H1 (cell line): Measurements from ENCODE around the gene XPO6. TPM values are rescaled to one million over a fixed set of nuclear protein-coding genes. Genes with fewer than 3 reads are reported as not detected.
A peak's percentile ranks its signal among the peaks of the same experiment; 100 is the strongest.

ENCODE experiments used
- CTCF ChIA-PET: fragments of 300-600 bp; sonication (Branson Sonifier 250); formaldehyde crosslinking; loops from one replicate; lab custom pipeline; 2021; ENCODE audit not compliant: partially characterized antibody; lab: Charles Lee
- POLR2A ChIA-PET: fragments of 300-600 bp; sonication (Branson Sonifier 250); formaldehyde crosslinking; loops from one replicate; lab custom pipeline; 2021; ENCODE audit warnings: inconsistent platforms; ENCODE audit not compliant: partially characterized antibody; lab: Charles Lee
- DNase-seq, 2 experiments: peaks; one replicate each; pipeline versions ENCODE4 v3.0.0 to v3.0.0-alpha.2; 2010 to 2022; ENCODE audit warnings: low spot score in 2 of 2, low read depth in 1 of 2, mixed read lengths in 1 of 2
- FAIRE-seq: peaks from 2 replicates; lab custom pipeline; 2011; peaks lifted over from hg19 to GRCh38; lab: Jason Lieb, UNC
- H2AFZ ChIP-seq: 2 replicates; pipeline ENCODE4 v1.8.1; 2012; ENCODE audit warnings: low read length, inconsistent platforms
- H2AK5ac ChIP-seq: 2 replicates; pipeline ENCODE4 v1.6.1; 2013; ENCODE audit warnings: low read depth, low read length
- H2BK120ac ChIP-seq: replicated peaks from 2 replicates; pipeline ENCODE3; 2013; ENCODE audit warnings: low read depth, low read length, inconsistent platforms
- H2BK12ac ChIP-seq: 2 replicates; pipeline ENCODE4 v1.6.1; 2013; ENCODE audit warnings: low read depth, low read length
- H2BK15ac ChIP-seq: 2 replicates; pipeline ENCODE4 v1.6.1; 2013; ENCODE audit warnings: low read length
- H2BK20ac ChIP-seq: 2 replicates; pipeline ENCODE4 v1.6.1; 2013; ENCODE audit warnings: low read length
- H2BK5ac ChIP-seq: 2 replicates; pipeline ENCODE4 v1.6.1; 2013; ENCODE audit warnings: low read depth, low read length
- H3K14ac ChIP-seq: 2 replicates; pipeline ENCODE4 v1.6.1; 2013; ENCODE audit warnings: inconsistent platforms; ENCODE audit not compliant: insufficient read length
- H3K18ac ChIP-seq: 2 replicates; pipeline ENCODE4 v1.6.1; 2013; ENCODE audit warnings: low read length; ENCODE audit errors: extremely low read depth
- H3K23ac ChIP-seq: 2 replicates; pipeline ENCODE4 v1.6.1; 2013; ENCODE audit warnings: inconsistent platforms; ENCODE audit not compliant: insufficient read length
- H3K23me2 ChIP-seq: 2 replicates; pipeline ENCODE4 v1.6.1; 2013; ENCODE audit warnings: low read depth, low read length
- H3K27ac ChIP-seq: 2 replicates; pipeline ENCODE4 v1.6.1; 2011; ENCODE audit warnings: low read depth, low read length, inconsistent platforms
- H3K27me3 ChIP-seq, 4 experiments: replicated peaks in 1 of 4; 1 replicate in 1 of 4; 2 replicates in 3 of 4; pipeline versions ENCODE4 v1.6.1 to v1.8.1; 2011 to 2013; ENCODE audit warnings: low read length in 3 of 4, mild to moderate bottlenecking in 3 of 4, inconsistent platforms in 2 of 4, mixed read lengths in 2 of 4, moderate library complexity in 1 of 4; ENCODE audit not compliant: control insufficient read depth in 3 of 4, insufficient read depth in 3 of 4; ENCODE audit errors: extremely low read depth in 1 of 4
- H3K36me3 ChIP-seq, 4 experiments: 2 replicates each; pipeline versions ENCODE4 v1.6.1 to v1.8.1; 2011 to 2013; ENCODE audit warnings: mild to moderate bottlenecking in 4 of 4, low read length in 3 of 4, moderate library complexity in 2 of 4, control low read depth in 1 of 4, inconsistent platforms in 1 of 4; ENCODE audit not compliant: insufficient read depth in 4 of 4, control insufficient read depth in 2 of 4
- H3K4ac ChIP-seq: replicated peaks from 2 replicates; pipeline ENCODE3; 2013; ENCODE audit warnings: low read length, low read depth, mixed read lengths, inconsistent platforms; ENCODE audit not compliant: insufficient read length
- H3K4me1 ChIP-seq, 4 experiments: replicated peaks in 1 of 4; 1 replicate in 1 of 4; 2 replicates in 3 of 4; pipeline versions ENCODE4 v1.6.1 to v1.8.1; 2011 to 2013; ENCODE audit warnings: low read length in 3 of 4, inconsistent platforms in 2 of 4, mixed read lengths in 1 of 4; ENCODE audit not compliant: insufficient read depth in 4 of 4, control insufficient read depth in 3 of 4
- H3K4me2 ChIP-seq, 2 experiments: 2 replicates each; pipeline versions ENCODE4 v1.6.1 to v1.8.1; 2011 to 2013; ENCODE audit warnings: low read depth in 2 of 2, low read length in 2 of 2, control low read depth in 1 of 2, inconsistent platforms in 1 of 2, mild to moderate bottlenecking in 1 of 2; ENCODE audit not compliant: insufficient read depth in 1 of 2
- H3K4me3 ChIP-seq, 4 experiments: fragments of 200-600, 300-600 bp in 1 of 4; sonication (generic), shearing (Covaris generic), sonication (Bioruptor Twin) in 1 of 4; 2 replicates each; pipeline versions ENCODE4 v1.5.1 to v1.8.1; 2011 to 2016; ENCODE audit warnings: low read length in 4 of 4, low read depth in 3 of 4, control low read depth in 2 of 4, inconsistent platforms in 2 of 4, mild to moderate bottlenecking in 2 of 4, mixed read lengths in 1 of 4, moderate library complexity in 1 of 4; ENCODE audit not compliant: insufficient read depth in 2 of 4; ENCODE audit errors: extremely low read depth in 1 of 4
- H3K56ac ChIP-seq: replicated peaks from 2 replicates; pipeline ENCODE3; 2013; ENCODE audit warnings: low read depth, mild to moderate bottlenecking, mixed read lengths, low read length, inconsistent platforms; ENCODE audit not compliant: insufficient read length
- H3K79me1 ChIP-seq: 2 replicates; pipeline ENCODE4 v1.6.1; 2013; ENCODE audit warnings: low read depth, low read length, control low read depth
- H3K79me2 ChIP-seq, 2 experiments: 2 replicates each; pipeline versions ENCODE4 v1.6.1 to v1.8.1; 2012 to 2013; ENCODE audit warnings: low read length in 2 of 2, mild to moderate bottlenecking in 2 of 2, inconsistent platforms in 1 of 2; ENCODE audit not compliant: insufficient read depth in 2 of 2, control insufficient read depth in 1 of 2
- H3K9ac ChIP-seq, 4 experiments: replicated peaks in 1 of 4; 1 replicate in 1 of 4; 2 replicates in 3 of 4; pipeline versions ENCODE4 v1.6.1 to v1.8.1; 2011 to 2013; ENCODE audit warnings: low read depth in 3 of 4, low read length in 3 of 4, control low read depth in 2 of 4, mild to moderate bottlenecking in 2 of 4, moderate library complexity in 2 of 4, inconsistent platforms in 1 of 4; ENCODE audit errors: extremely low read depth in 1 of 4
- H3K9me3 ChIP-seq, 2 experiments: 2 replicates each; pipeline versions ENCODE4 v1.6.1 to v1.8.1; 2012 to 2013; ENCODE audit warnings: mild to moderate bottlenecking in 2 of 2, moderate library complexity in 2 of 2, control low read depth in 1 of 2, inconsistent platforms in 1 of 2, low read depth in 1 of 2, low read length in 1 of 2, mixed read lengths in 1 of 2; ENCODE audit not compliant: insufficient read depth in 2 of 2
- H4K20me1 ChIP-seq, 2 experiments: replicated peaks in 1 of 2; 2 replicates each; pipeline versions ENCODE3 to v1.8.1; 2011 to 2013; ENCODE audit warnings: inconsistent platforms in 2 of 2, low read length in 2 of 2, mild to moderate bottlenecking in 1 of 2; ENCODE audit not compliant: insufficient read depth in 2 of 2, control insufficient read depth in 1 of 2
- H4K5ac ChIP-seq: 2 replicates; pipeline ENCODE4 v1.6.1; 2013; ENCODE audit warnings: low read length, low read depth, mixed read lengths, inconsistent platforms; ENCODE audit not compliant: insufficient read length
- H4K8ac ChIP-seq: 2 replicates; pipeline ENCODE4 v1.8.0; 2013; ENCODE audit warnings: mild to moderate bottlenecking, moderate library complexity, low read length, inconsistent platforms; ENCODE audit not compliant: insufficient read depth; ENCODE audit errors: extremely low read depth
- H4K91ac ChIP-seq: replicated peaks from 2 replicates; pipeline ENCODE3; 2013; ENCODE audit warnings: low read length, mixed read lengths, inconsistent platforms; ENCODE audit not compliant: insufficient read length
- CHD2 ChIP-seq: IDR thresholded peaks from 2 replicates; pipeline ENCODE4 v1.6.1; 2012; ENCODE audit warnings: low read length, improper control_type of control experiment
- KDM4A ChIP-seq: IDR thresholded peaks from one replicate; pipeline ENCODE4 v1.7.1; 2012; ENCODE audit warnings: low read depth, mild to moderate bottlenecking, moderate library complexity, low read length, inconsistent platforms; ENCODE audit not compliant: severe bottlenecking
- TAF1 ChIP-seq: IDR thresholded peaks from 2 replicates; pipeline ENCODE4 v1.6.1; 2011; ENCODE audit warnings: mild to moderate bottlenecking, low read depth, low read length
- WGBS, 2 experiments: shearing (Covaris generic) in 1 of 2; methylation state at CpG; one replicate each; pipeline versions ENCODE4 v1.1.6 to v1.1.7; 2013 to 2015; ENCODE audit warnings: low lambda C conversion rate in 2 of 2, mixed read lengths in 2 of 2, inconsistent platforms in 1 of 2, low coverage in 1 of 2, missing lambda C conversion rate in 1 of 2; ENCODE audit not compliant: insufficient replicate concordance in 2 of 2, insufficient coverage in 1 of 2, insufficient read length in 1 of 2; ENCODE audit errors: extremely low coverage in 1 of 2, missing lambda C conversion rate in 1 of 2; 5-methylcytosine and 5-hydroxymethylcytosine counted together
- long read RNA-seq, 2 experiments: library from RNA in 1 of 2; library from capped mRNA in 1 of 2; stranded (forward); transcript quantifications; one replicate each; pipeline ENCODE4 v2.0.0, GENCODE V29; 2021; ENCODE audit warnings: inconsistent platforms in 1 of 2
- polyA minus RNA-seq, 3 experiments: library from RNA; depleted of rRNA, polyadenylated mRNA; stranded (reverse); fragments of >200 nt; gene quantifications; 1 replicate in 2 of 3; 2 replicates in 1 of 3; pipeline ENCODE4 v1.2.3, GENCODE V29; 2011
- polyA plus RNA-seq, 7 experiments: library from polyadenylated mRNA; depleted of rRNA in 3 of 7; stranded (reverse) in 5 of 7; unstranded in 2 of 7; fragments of >200 nt in 5 of 7; fragments of 200-250 nt in 2 of 7; gene quantifications; 1 replicate in 5 of 7; 2 replicates in 1 of 7; 4 replicates in 1 of 7; pipeline versions ENCODE4 v1.2.1 to v1.2.3, GENCODE V29; 2011 to 2013; ENCODE audit warnings: missing spikeins in 2 of 7, mixed read lengths in 2 of 7
- total RNA-seq: library from RNA; stranded (reverse); fragmentation: NEBNext Ultra II Directional; extraction: Animal tissue kit (Norgen Biotek cat#: 25700); gene quantifications from 2 replicates; pipeline ENCODE4 v1.2.1, GENCODE V29; 2021

The XPO6 gene, protein sequence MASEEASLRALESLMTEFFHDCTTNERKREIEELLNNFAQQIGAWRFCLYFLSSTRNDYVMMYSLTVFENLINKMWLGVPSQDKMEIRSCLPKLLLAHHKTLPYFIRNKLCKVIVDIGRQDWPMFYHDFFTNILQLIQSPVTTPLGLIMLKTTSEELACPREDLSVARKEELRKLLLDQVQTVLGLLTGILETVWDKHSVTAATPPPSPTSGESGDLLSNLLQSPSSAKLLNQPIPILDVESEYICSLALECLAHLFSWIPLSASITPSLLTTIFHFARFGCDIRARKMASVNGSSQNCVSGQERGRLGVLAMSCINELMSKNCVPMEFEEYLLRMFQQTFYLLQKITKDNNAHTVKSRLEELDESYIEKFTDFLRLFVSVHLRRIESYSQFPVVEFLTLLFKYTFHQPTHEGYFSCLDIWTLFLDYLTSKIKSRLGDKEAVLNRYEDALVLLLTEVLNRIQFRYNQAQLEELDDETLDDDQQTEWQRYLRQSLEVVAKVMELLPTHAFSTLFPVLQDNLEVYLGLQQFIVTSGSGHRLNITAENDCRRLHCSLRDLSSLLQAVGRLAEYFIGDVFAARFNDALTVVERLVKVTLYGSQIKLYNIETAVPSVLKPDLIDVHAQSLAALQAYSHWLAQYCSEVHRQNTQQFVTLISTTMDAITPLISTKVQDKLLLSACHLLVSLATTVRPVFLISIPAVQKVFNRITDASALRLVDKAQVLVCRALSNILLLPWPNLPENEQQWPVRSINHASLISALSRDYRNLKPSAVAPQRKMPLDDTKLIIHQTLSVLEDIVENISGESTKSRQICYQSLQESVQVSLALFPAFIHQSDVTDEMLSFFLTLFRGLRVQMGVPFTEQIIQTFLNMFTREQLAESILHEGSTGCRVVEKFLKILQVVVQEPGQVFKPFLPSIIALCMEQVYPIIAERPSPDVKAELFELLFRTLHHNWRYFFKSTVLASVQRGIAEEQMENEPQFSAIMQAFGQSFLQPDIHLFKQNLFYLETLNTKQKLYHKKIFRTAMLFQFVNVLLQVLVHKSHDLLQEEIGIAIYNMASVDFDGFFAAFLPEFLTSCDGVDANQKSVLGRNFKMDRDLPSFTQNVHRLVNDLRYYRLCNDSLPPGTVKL
- total RNA-seq (130 and 152 TPM in 2 replicates), polyA plus RNA-seq (2011; rRNA removed) (254 and 272 TPM in 2 replicates), polyA minus RNA-seq (2011; rRNA and poly(A)+ RNA removed) (252 and 264 TPM in 2 replicates)
- 184 TPM for polyA plus RNA-seq (2011; cell fraction: cytosol; rRNA removed)
- 303 TPM for polyA plus RNA-seq (2011; cell fraction: nucleus; rRNA removed)
- 103 to 118 TPM (median 109 TPM) in 4 replicates for polyA plus RNA-seq (2012, experiment 1 of 2)
- 60.0 TPM for polyA plus RNA-seq (2012, experiment 2 of 2)
- 57.8 TPM for polyA plus RNA-seq (2013, experiment 1 of 2)
- polyA plus RNA-seq (2013, experiment 2 of 2), result 57.6 TPM
- polyA minus RNA-seq (2011; cell fraction: cytosol; rRNA and poly(A)+ RNA removed), result 127 TPM
- 203 TPM for polyA minus RNA-seq (2011; cell fraction: nucleus; rRNA and poly(A)+ RNA removed)
- long read RNA-seq, experiment 1, full-length matches to known transcripts, result 5 of 57 reads
- long read RNA-seq, experiment 1, partial matches to known transcripts, result 27 of 57 reads
- long read RNA-seq, experiment 1, other reads (novel, unspliced or antisense), result 25 of 57 reads
- long read RNA-seq, experiment 2, partial matches to known transcripts, result 1 of 2 reads
- long read RNA-seq, experiment 2, other reads (novel, unspliced or antisense), result 1 of 2 reads

DNA sequence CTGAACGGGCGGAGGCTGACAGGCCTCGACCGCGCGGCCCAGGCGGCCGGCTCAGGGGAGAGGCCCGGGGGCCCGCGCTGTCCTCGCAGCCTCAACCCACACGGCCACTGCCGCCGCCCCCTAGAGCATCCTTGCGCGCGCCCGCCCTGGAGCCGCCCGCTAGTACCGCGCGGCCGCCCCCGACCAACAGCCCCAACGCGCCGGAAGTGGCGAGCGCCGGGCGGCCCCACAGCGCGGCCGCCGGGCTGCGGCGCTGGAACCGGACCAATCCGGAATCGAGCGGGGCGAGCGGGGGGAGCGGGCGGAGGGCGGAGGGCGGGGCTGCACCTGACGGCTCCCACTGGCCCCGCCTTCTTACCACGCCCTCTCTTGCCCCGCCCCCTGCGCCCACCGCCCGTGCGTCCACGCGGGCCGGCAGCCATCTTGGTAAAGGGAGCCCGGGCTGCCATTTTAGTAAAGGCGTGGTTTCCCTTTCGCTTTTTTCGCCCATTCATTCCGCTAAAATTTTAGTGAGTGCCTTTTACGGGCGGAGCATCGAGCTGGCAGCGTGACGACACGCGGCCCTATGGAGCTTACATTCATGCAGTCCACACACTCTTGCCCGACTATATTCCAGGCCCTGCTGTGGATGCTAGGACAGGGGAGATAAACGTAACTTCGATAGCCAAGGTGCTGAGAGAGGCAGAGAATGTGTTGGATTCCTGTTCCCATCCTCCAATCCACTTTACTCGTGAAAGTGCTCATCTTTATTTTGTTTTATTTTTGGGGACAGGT, at the start of gene XPO6:
TSS of gene XPO6 (minus strand) at position 208 of the 774 bp plus-strand sequence. CDS start 597 bp downstream, outside the sequence.
- Histone ChIP-seq H2BK20ac (peak within 1 kb of the TSS; percentile 53; the same call in 1 of the 2 replicates), H3K27me3 (no peaks in the 10 kb centered on the region), H4K20me1 (peaks cover 3 to 13% of the 10 kb centered on the region in 2 experiments), H4K5ac (peak within 1 kb of the TSS; percentile 88), H3K23me2 (peaks cover 13% of the 10 kb centered on the region), H4K91ac (peak within 1 kb of the TSS; percentile 78), H2BK15ac (no peak within 1 kb of the TSS; the same call in 1 of the 2 replicates), H3K4me2 (peak within 1 kb of the TSS; percentile 83 to 91), H3K36me3 (peaks cover 4 to 14% (median 8%) of the 10 kb centered on the region in 4 experiments; a peak in 6 of 8 replicates), H3K4me3 (peak within 1 kb of the TSS; percentile 69 to 94 (median 74)), H3K14ac (no peak within 1 kb of the TSS), H3K23ac (no peak within 1 kb of the TSS), H3K79me1 (peaks cover 12% of the 10 kb centered on the region), H2BK120ac (peak within 1 kb of the TSS; percentile 10), H2BK12ac (peak within 1 kb of the TSS; percentile 32), H2AK5ac (peak within 1 kb of the TSS; percentile 1), H3K4me1 (peaks cover 2 to 12% (median 9%) of the 10 kb centered on the region in 4 experiments; a peak in 6 of 7 replicates), H3K18ac (peak within 1 kb of the TSS; percentile 79), H3K27ac (peak within 1 kb of the TSS; percentile 63; the same call in 1 of the 2 replicates), H3K56ac (peak within 1 kb of the TSS; percentile 32), H3K9ac (peak within 1 kb of the TSS; percentile 62 to 72 (median 69)), H3K9me3 (no peaks in the 10 kb centered on the region), H4K8ac (peak within 1 kb of the TSS; percentile 91), H3K4ac (peak within 1 kb of the TSS; percentile 37), H2AFZ (peak within 1 kb of the TSS; percentile 100), H3K79me2 (peaks cover 23 to 43% of the 10 kb centered on the region in 2 experiments), H2BK5ac (peak within 1 kb of the TSS; percentile 19)
- WGBS, 2 experiments, result 5% methylated on average over 44 of the region's 76 CpGs; no CpG with 5 or more reads in 1 of the 2 experiments
- CTCF ChIA-PET, result interaction anchor here (1.3 kb wide), 1 partner anchor 10 kb away, joined by 3 read pairs; no protein-coding TSS in a partner anchor
- no peak for FAIRE-seq
- peak; percentile 82 to 99 for DNase-seq
- POLR2A ChIA-PET, result interaction anchor here (0.7 to 1.3 kb wide), 4 partner anchors 27 to 48 kb away, joined by 3 read pairs; no protein-coding TSS in a partner anchor
- no peak for TF ChIP-seq CHD2
- peak; percentile 80 for TF ChIP-seq TAF1
- TF ChIP-seq KDM4A, result peak; percentile 60
